GM12864 (cell line): ENCODE results near the gene AMH.

ENCODE experiments used
- DNase-seq: peaks from one replicate; pipeline ENCODE4 v3.0.0-alpha.2; 2011; ENCODE audit warnings: low read depth
- H3K4me3 ChIP-seq: 2 replicates; pipeline ENCODE4 v1.5.1; 2011; ENCODE audit warnings: mild to moderate bottlenecking, low read depth, low read length, control low read depth
- CTCF ChIP-seq: IDR thresholded peaks from 2 replicates; pipeline ENCODE4 v1.5.1; 2011; ENCODE audit warnings: low read depth, mild to moderate bottlenecking, moderate library complexity, low read length, control low read depth, inconsistent platforms; ENCODE audit errors: missing control alignments

AMH gene

GRCh38 chr19:2235381-2236063, 13.6 kb upstream of the AMH start:
- no peak for TF ChIP-seq CTCF
- peak overlapping the region; percentile 85 for H3K4me3 ChIP-seq
- no peak for DNase-seq

GRCh38 chr19:2236064-2236313, 13.1 kb upstream of the AMH start:
- TF ChIP-seq CTCF, result no peak

GRCh38 chr19:2236314-2237050, 12.6 kb upstream of the AMH start, which contains the start of the genes PLEKHJ1 and SF3A2:
Gene PLEKHJ1 (minus strand): TSS chr19:2236329. CDS start chr19:2236248, 81 bp downstream.
Gene SF3A2 (plus strand): TSS chr19:2236824. CDS start chr19:2243419, 6,595 bp downstream.
- DNase-seq, result peak; percentile 91
- peak within 1 kb of the TSS; percentile 85 for H3K4me3 ChIP-seq
- TF ChIP-seq CTCF, result peak; percentile 97

More at GRCh38 chr19:2236064-2236313, 13.1 kb upstream of the AMH start:
- no peak for DNase-seq
- H3K4me3 ChIP-seq, result peak overlapping the region; percentile 85

- TF ChIP-seq CTCF, result no peak
- DNase-seq, result no peak
Observed at GRCh38 chr19:2237051-2237868, 11.9 kb upstream of the AMH start.

GRCh38 chr19:2237869-2238153, 11.3 kb upstream of the AMH start:
- TF ChIP-seq CTCF, result no peak
- peak overlapping the region; percentile 85 for H3K4me3 ChIP-seq
- no peak for DNase-seq

More at GRCh38 chr19:2237051-2237868, 11.9 kb upstream of the AMH start:
- peak overlapping the region; percentile 85 for H3K4me3 ChIP-seq

GRCh38 chr19:2239173-2239572, 9.9 kb upstream of the AMH start:
- TF ChIP-seq CTCF, result no peak
- peak overlapping the region; percentile 85 for H3K4me3 ChIP-seq
- no peak for DNase-seq
